ENCODE results near the gene FAS.
"Not testable (repeated sequence)": the region's sequence is repeated elsewhere in the genome, so short reads cannot be mapped to it uniquely, and the experiment has no call there.

Gene FAS

DNA sequence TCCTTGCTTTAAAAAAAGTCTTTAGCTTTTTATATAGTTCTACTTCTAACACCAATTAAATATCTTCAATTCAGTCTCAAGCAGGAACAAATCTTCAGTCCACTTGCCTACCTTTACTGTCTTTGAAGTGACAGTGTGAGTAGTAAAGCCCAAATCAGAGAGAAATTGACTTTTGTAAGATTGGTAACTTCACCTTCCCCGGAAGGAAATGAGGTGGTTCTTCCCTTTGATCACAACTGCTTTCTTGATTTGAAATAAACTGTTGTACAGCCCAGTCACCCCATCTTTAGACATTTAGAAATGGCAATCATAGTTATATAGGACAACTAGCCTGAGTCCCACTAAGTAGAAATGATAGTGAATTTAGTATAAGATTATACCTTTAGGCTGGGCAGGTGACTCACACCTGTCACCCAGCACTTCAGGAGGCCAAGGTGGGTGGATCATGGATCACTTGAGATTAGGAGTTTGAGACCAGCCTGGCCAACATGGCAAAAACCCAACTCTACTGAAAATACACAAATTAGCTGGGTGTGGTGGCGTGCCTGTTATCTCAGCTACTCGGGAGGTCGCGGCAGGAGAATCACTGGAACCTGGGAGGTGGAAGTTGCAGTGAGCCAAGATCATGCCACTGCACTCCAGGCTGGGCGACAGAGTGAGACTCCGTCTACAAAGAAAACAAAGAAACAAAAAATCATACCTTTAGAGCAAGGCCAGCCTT, 4.7 kb downstream of the FAS start:
- DNase-seq: no peak

DNA sequence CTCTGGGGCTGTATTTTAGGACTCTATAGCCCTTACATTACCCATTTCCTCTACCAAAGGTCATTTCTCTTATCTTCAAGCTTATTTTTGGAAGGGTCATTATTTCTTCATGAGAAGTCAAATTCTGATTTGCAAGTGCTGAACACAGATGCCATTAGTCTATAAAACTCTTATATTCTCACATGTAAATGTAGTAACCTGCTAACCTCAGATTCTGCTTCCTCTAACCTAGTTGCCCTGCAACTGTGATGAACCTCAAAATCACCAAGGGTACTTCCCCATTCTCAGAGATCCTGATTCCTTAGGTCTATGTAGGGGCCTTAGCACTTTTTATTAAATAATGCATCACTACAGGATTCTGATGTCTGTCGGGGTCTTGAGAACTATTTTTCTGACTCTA, 6.3 kb downstream of the FAS start:
- DNase-seq: no peak

GRCh38 chr10:88999625-89000024, 9.0 kb downstream of the FAS start:
- DNase-seq: no peak

- no peak for DNase-seq
Observed at GRCh38 chr10:89001024-89001728, 10.6 kb downstream of the FAS start.

DNA sequence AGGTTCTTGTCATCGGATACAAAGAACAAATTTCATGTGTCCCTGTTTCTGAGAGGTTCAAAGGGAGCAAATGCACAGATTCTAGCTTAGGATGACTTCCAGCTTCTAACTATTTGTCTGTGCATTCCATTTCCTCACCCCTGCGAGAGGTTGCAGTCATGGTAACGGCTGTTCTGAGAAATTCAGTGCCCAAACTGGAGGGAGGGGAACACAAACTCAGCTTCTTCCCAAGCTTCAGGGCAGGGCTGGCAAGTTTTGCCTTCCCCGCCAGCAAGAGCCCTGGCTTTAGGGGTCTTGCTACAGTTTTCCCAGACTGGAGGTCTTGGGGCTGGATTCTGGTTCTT, 11.1 kb downstream of the FAS start:
- no peak for DNase-seq

DNA sequence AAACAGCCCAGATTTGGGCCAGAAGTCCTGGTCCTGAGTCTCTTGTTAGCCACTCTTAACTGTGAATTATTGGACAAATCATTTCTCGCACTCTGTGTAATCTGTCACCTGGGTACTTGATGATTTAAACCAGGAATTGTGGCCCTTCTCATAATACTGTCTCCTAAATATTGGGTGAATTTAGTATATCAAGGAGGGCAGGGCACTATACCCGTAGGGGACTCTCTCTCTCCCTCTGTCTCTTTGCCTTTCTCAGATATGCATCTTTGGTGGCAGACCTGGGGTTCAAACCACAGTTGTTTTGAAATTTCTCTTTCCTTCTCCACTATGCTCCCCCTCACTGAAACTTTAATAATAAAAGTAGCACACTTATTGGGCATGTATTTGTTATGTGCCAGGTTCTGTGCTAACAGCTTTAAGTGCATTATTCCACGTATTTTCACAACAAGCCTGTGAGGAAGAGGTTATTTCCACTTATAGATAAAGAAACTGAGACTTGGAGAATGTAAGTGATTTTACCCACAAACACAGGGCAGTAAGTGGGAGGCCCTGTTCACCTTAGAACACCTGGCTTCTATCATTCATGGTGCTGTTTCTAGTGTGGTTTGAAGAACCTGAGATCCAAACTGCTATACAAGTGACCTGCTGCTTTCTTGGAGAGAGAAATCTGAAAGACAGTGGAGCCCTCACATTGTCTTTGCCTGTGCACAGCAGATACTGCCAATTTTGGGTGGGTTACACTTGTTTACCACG, 11.8 kb downstream of the FAS start:
- DNase-seq: no peak

GRCh38 chr10:89003344-89003743, 12.7 kb downstream of the FAS start:
- no peak for DNase-seq

DNA sequence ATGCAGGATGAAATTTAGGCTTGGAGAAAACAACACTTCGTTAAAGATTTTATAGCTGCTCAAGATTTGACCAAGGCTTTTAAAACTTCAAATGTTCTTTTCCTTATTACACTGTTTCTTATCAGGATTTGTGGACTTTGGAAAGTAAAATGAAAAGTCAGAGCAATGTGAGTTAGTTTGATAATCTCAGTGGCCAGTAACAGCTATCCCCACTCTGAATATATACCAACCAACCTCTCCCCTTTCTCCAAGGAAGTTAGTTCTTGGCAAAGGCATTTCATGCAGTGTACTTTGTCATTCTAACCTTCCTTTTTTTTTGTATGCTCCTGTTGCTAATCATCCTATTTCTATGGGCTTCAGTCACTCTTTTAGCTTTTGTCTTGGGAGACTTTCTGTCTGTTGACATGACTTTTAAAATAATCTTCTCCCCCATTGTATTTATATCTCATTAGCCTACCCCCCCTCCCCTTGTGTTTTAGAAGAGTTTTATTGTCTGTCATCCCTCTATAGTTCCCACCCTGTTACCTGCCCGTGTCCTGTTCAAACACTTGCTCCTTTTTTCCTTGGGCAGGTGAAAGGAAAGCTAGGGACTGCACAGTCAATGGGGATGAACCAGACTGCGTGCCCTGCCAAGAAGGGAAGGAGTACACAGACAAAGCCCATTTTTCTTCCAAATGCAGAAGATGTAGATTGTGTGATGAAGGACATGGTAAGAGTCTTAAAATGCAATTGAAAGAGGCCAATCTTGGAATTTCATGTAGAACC, 16.7 kb downstream of the FAS start:
- no peak for DNase-seq

- DNase-seq: not testable (repeated sequence)
Observed at GRCh38 chr10:89018700-89019346, 28.2 kb downstream of the FAS start.

- DNase-seq: no peak
Observed at GRCh38 chr10:89019569-89020327, 29.1 kb downstream of the FAS start.

DNA sequence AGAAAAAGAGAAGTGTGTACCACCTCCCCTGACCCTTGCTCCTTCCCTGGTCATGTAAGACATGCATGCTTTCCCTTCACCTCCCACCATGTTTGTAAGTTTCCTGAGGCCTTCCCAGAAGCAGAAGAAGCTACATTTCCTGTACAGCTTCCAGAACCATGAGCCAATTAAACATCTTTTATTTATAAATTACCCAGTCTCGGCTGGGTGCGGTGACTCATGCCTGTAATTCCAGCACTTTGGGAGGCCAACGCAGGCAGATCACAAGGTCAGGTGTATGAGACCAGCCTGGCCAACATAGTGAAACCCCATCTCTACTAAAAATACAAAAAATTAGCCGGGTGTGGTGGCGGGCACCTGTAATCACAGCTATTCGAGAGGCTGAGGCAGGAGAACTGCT, 30.9 kb downstream of the FAS start:
- DNase-seq: not testable (repeated sequence)

- no peak for DNase-seq
Observed at GRCh38 chr10:89022734-89023133, 32.1 kb downstream of the FAS start.

GRCh38 chr10:89025453-89025852, 34.9 kb downstream of the FAS start:
- DNase-seq: no peak

GRCh38 chr10:89029181-89029580, 38.6 kb downstream of the FAS start:
- DNase-seq: no peak

GRCh38 chr10:89029785-89030437, 39.3 kb downstream of the FAS start:
- peak; percentile 83 for DNase-seq

GRCh38 chr10:89030791-89031190, 40.2 kb downstream of the FAS start:
- no peak for DNase-seq

GRCh38 chr10:89032141-89032891, 41.7 kb downstream of the FAS start:
- peak; percentile 78 for DNase-seq

DNA sequence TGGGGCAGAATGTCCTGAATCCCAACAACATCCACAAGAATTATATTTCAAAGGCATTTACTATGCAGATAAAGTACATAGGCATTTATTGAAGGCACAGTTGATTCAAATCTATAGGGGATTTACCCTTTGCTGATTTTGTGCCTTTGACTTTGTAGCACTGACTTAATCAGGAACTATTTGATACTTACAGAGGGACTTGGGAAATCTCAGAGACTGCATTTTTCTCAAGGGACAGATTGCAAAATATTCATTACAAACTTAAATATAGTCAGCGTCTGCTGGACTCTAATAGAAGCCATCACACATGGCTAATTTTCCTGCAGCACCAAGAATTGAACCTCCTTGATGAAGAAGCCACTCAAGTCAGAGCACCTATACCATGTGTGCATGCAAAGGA, 44.9 kb downstream of the FAS start:
- DNase-seq: no peak

- DNase-seq: no peak
Observed at GRCh38 chr10:89037096-89037495, 46.5 kb downstream of the FAS start.

DNA sequence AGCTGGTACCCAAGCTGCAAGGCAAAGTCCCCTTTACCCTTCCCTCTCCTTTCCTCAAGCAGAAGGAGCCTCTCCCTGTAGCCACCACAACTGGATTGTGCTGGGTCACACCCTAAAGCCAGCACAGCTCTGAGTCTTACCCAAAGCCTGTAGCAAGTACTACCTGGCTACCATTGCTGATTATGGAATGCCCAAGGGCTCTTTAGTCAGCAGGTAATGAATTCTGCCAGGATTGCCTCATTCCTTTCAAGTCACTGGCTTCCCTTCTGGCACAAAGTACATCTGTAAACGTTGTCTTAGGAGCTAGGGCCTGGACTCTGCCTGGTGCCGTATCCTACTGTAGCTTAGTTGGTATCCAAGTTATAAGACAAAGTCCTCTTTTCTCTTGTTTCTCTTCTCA, 52.0 kb downstream of the FAS start:
- DNase-seq: no peak

DNA sequence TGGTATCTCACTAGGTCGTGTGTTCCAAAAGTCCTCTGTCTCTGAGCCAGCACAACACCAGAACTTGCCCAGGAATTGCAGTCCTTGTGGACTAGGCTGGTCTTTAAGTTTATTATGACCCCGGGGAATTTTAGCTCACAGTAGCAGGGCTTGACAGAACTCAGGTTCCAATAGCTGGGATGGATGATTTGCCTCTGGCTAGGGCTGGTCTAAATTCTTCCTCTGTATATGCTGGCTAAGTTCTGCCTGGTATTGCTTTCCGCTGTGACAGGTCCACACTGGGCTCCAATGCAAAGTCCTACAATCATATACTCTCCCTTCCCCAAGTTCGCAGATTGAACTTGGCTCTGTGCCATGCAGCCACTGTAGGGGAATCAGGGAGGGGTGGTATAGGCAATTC, 52.5 kb downstream of the FAS start:
- DNase-seq: no peak

Measured in activated CD8-positive, alpha-beta memory T cell treated with anti-CD3 and anti-CD28 coated beads for 24 hours (primary cell).